Rectal smooth muscle tissue (tissue), 1 donor: ENCODE measurements around the gene PALLD.
"Not testable (repeated sequence)": the region's sequence is repeated elsewhere in the genome, so short reads cannot be mapped to it uniquely, and the experiment has no call there.

ENCODE experiments used
- H3K27ac ChIP-seq: one replicate; pipeline ENCODE4 v1.7.0; 2013; ENCODE audit warnings: low read depth, low read length, inconsistent platforms
- H3K27me3 ChIP-seq: one replicate; pipeline ENCODE4 v1.7.0; 2013; ENCODE audit warnings: low read length; ENCODE audit not compliant: control insufficient read depth, insufficient read depth
- H3K36me3 ChIP-seq: one replicate; pipeline ENCODE4 v1.7.0; 2013; ENCODE audit warnings: low read length; ENCODE audit not compliant: control insufficient read depth, insufficient read depth
- H3K4me1 ChIP-seq: one replicate; pipeline ENCODE4 v1.7.0; 2013; ENCODE audit warnings: low read length; ENCODE audit not compliant: control insufficient read depth, insufficient read depth
- H3K4me3 ChIP-seq: one replicate; pipeline ENCODE4 v1.7.0; 2013; ENCODE audit warnings: low read length
- H3K9ac ChIP-seq: one replicate; pipeline ENCODE4 v1.7.0; 2013; ENCODE audit warnings: low read length

The PALLD gene

GRCh38 chr4:168942985-168943384, 446.1 kb downstream of the PALLD start:
- H3K27me3 ChIP-seq, result no peaks in the 10 kb centered on the region

GRCh38 chr4:168945291-168945690, 448.4 kb downstream of the PALLD start:
- Histone ChIP-seq H3K36me3 (no peaks in the 10 kb centered on the region), H3K4me3 (no peak overlapping the region), H3K9ac (no peak overlapping the region), H3K27me3 (no peaks in the 10 kb centered on the region), H3K27ac (no peak overlapping the region), H3K4me1 (no peaks in the 10 kb centered on the region)

More at GRCh38 chr4:168942985-168943384, 446.1 kb downstream of the PALLD start:
- H3K27ac ChIP-seq, result no peak overlapping the region
- H3K4me3 ChIP-seq, result no peak overlapping the region
- no peaks in the 10 kb centered on the region for H3K36me3 ChIP-seq
- H3K4me1 ChIP-seq, result no peaks in the 10 kb centered on the region
- no peak overlapping the region for H3K9ac ChIP-seq

- not testable (repeated sequence) for H3K36me3 ChIP-seq, H3K27me3 ChIP-seq, H3K9ac ChIP-seq, H3K4me1 ChIP-seq, H3K27ac ChIP-seq, H3K4me3 ChIP-seq
Observed at GRCh38 chr4:168952821-168953246, 456.0 kb downstream of the PALLD start.

- H3K4me3 ChIP-seq, result no peak overlapping the region
- no peaks in the 10 kb centered on the region for H3K36me3 ChIP-seq
- no peak overlapping the region for H3K27ac ChIP-seq
- no peaks in the 10 kb centered on the region for H3K27me3 ChIP-seq
- no peaks in the 10 kb centered on the region for H3K4me1 ChIP-seq
- H3K9ac ChIP-seq, result no peak overlapping the region
Observed at GRCh38 chr4:168955674-168956073, 458.8 kb downstream of the PALLD start.

- H3K4me1 ChIP-seq, result no peaks in the 10 kb centered on the region
- H3K9ac ChIP-seq, result no peak overlapping the region
- no peak overlapping the region for H3K4me3 ChIP-seq
- H3K36me3 ChIP-seq, result no peaks in the 10 kb centered on the region
- no peak overlapping the region for H3K27ac ChIP-seq
- no peaks in the 10 kb centered on the region for H3K27me3 ChIP-seq
Observed at GRCh38 chr4:168960716-168961115, 463.9 kb downstream of the PALLD start.

GRCh38 chr4:168972596-168972995, 475.7 kb downstream of the PALLD start:
- H3K4me1 ChIP-seq, result no peaks in the 10 kb centered on the region
- H3K27me3 ChIP-seq, result no peaks in the 10 kb centered on the region
- no peak overlapping the region for H3K9ac ChIP-seq
- H3K4me3 ChIP-seq, result no peak overlapping the region
- H3K36me3 ChIP-seq, result no peaks in the 10 kb centered on the region
- no peak overlapping the region for H3K27ac ChIP-seq
